Neural cell (in vitro differentiated cells): ENCODE measurements around the gene SPAG8. TPM values are rescaled to one million over a fixed set of nuclear protein-coding genes. Genes with fewer than 3 reads are reported as not detected.

Experiments used
- H2AFZ ChIP-seq: fragments of 200-600, 300-800 bp; sonication (generic), shearing (Covaris generic); 2 replicates; pipeline ENCODE4 v1.6.0; 2014; ENCODE audit warnings: low read depth, mild to moderate bottlenecking, antibody characterized with exemption, low read length, moderate library complexity
- H3F3A ChIP-seq: fragments of 200-600 bp; shearing (Covaris generic); 2 replicates; pipeline ENCODE4 v1.6.1; 2016; ENCODE audit warnings: mild to moderate bottlenecking, moderate library complexity, mixed read lengths, antibody characterized with exemption, low read length; ENCODE audit not compliant: insufficient read depth, poor library complexity, severe bottlenecking
- H3K27ac ChIP-seq: fragments of 200-600, 300-800 bp; sonication (generic), shearing (Covaris generic); 2 replicates; pipeline ENCODE4 v1.5.1; 2014; ENCODE audit warnings: mild to moderate bottlenecking, low read length, moderate library complexity
- H3K27me3 ChIP-seq: fragments of 300-800, 200-600 bp; sonication (generic), shearing (Covaris generic); 2 replicates; pipeline ENCODE4 v1.6.0; 2014; ENCODE audit warnings: mild to moderate bottlenecking, low read depth, low read length, moderate library complexity; ENCODE audit not compliant: insufficient read depth
- H3K36me3 ChIP-seq: fragments of 300-800, 200-600 bp; sonication (generic), shearing (Covaris generic); 2 replicates; pipeline ENCODE4 v1.5.1; 2014; ENCODE audit warnings: mild to moderate bottlenecking, antibody characterized with exemption, low read length, moderate library complexity; ENCODE audit not compliant: insufficient read depth
- H3K4me2 ChIP-seq: fragments of 300-800, 200-600 bp; sonication (generic), shearing (Covaris generic); 2 replicates; pipeline ENCODE4 v1.6.0; 2014; ENCODE audit warnings: mild to moderate bottlenecking, low read length
- H3K4me3 ChIP-seq: fragments of 300-800, 200-600 bp; sonication (generic), shearing (Covaris generic); 2 replicates; pipeline ENCODE4 v1.5.1; 2014; ENCODE audit warnings: mild to moderate bottlenecking, low read length, moderate library complexity
- H3K79me2 ChIP-seq: fragments of 200-600 bp; shearing (Covaris generic); replicated peaks from 2 replicates; pipeline ENCODE4 v1.6.0; 2014; ENCODE audit warnings: mild to moderate bottlenecking, low read length, moderate library complexity; ENCODE audit not compliant: insufficient read depth
- H3K9ac ChIP-seq: fragments of 300-800, 200-600 bp; sonication (generic), shearing (Covaris generic); 2 replicates; pipeline ENCODE4 v1.6.1; 2016; ENCODE audit warnings: mild to moderate bottlenecking, low read length, mixed read lengths
- H3K9me2 ChIP-seq: fragments of 200-600 bp; shearing (Covaris generic); 2 replicates; pipeline ENCODE4 v1.6.1; 2016; ENCODE audit warnings: mild to moderate bottlenecking, low read length, mixed read lengths; ENCODE audit not compliant: insufficient read depth
- H3K9me3 ChIP-seq: fragments of 200-600, 300-800 bp; sonication (generic), shearing (Covaris generic); 2 replicates; pipeline ENCODE4 v1.6.1; 2016; ENCODE audit warnings: mild to moderate bottlenecking, mixed run types, low read length, moderate library complexity, mixed read lengths
- H4K20me1 ChIP-seq: fragments of 200-600 bp; shearing (Covaris generic); 2 replicates; pipeline ENCODE4 v1.6.1; 2016; ENCODE audit warnings: mild to moderate bottlenecking, mixed run types; ENCODE audit not compliant: insufficient read depth
- CTCF ChIP-seq: fragments of 450-650 bp; IDR thresholded peaks from 2 replicates; pipeline ENCODE4 v1.5.1; 2014; ENCODE audit warnings: antibody characterized with exemption, mild to moderate bottlenecking, moderate library complexity; ENCODE audit not compliant: poor library complexity, severe bottlenecking
- EP300 ChIP-seq: fragments of 450-650 bp; conservative IDR thresholded peaks from 2 replicates; pipeline ENCODE4 v1.6.1; 2014; ENCODE audit warnings: antibody characterized with exemption, mild to moderate bottlenecking, moderate library complexity; ENCODE audit not compliant: poor library complexity, severe bottlenecking
- EZH2 ChIP-seq: fragments of 200-600, 300-800 bp; shearing (Covaris generic), sonication (generic); IDR thresholded peaks from 2 replicates; pipeline ENCODE4 v1.6.1; 2014; ENCODE audit warnings: antibody characterized with exemption, low read length, borderline replicate concordance, mild to moderate bottlenecking; ENCODE audit not compliant: insufficient read depth, poor library complexity, severe bottlenecking
- MXI1 ChIP-seq: fragments of 450-650 bp; conservative IDR thresholded peaks from 2 replicates; pipeline ENCODE4 v1.6.1; 2014; ENCODE audit warnings: antibody characterized with exemption, mild to moderate bottlenecking; ENCODE audit not compliant: poor library complexity, severe bottlenecking
- POLR2AphosphoS5 ChIP-seq: IDR thresholded peaks from 2 replicates; pipeline ENCODE4 v1.6.1; 2012
- RAD21 ChIP-seq: fragments of 450-650 bp; conservative IDR thresholded peaks from 2 replicates; pipeline ENCODE4 v1.6.1; 2014; ENCODE audit warnings: antibody characterized with exemption, mild to moderate bottlenecking, moderate library complexity
- REST ChIP-seq: IDR thresholded peaks from 2 replicates; pipeline ENCODE4 v1.6.1; 2012; ENCODE audit warnings: borderline replicate concordance
- SMC3 ChIP-seq: fragments of 450-650 bp; conservative IDR thresholded peaks from 2 replicates; pipeline ENCODE4 v1.6.1; 2014; ENCODE audit warnings: antibody characterized with exemption, mild to moderate bottlenecking, moderate library complexity; ENCODE audit not compliant: poor library complexity
- TAF1 ChIP-seq: IDR thresholded peaks from 2 replicates; pipeline ENCODE4 v1.6.1; 2012; ENCODE audit warnings: low read depth
- polyA plus RNA-seq: library from polyadenylated mRNA; depleted of rRNA; stranded (reverse); fragments of >200 nt; gene quantifications from 2 replicates; pipeline ENCODE4 v1.2.3, GENCODE V29; 2014

Gene SPAG8
- polyA plus RNA-seq, 1 donor from 2014 or later, result 2.9 TPM

- no peak for TF ChIP-seq CTCF
- no peak for TF ChIP-seq SMC3
- no peak for TF ChIP-seq MXI1
- TF ChIP-seq REST, result no peak
- TF ChIP-seq RAD21, result no peak
- TF ChIP-seq POLR2AphosphoS5, result no peak
- TF ChIP-seq EZH2, result no peak
- no peak for TF ChIP-seq TAF1
- no peak for TF ChIP-seq EP300
- H3K9me3 ChIP-seq, result no peaks in the 10 kb centered on the region
- H3K27ac ChIP-seq, result no peak overlapping the region
- no peak overlapping the region for H3K9ac ChIP-seq
- H3K4me2 ChIP-seq, result no peak overlapping the region
- no peaks in the 10 kb centered on the region for H3K9me2 ChIP-seq
- no peaks in the 10 kb centered on the region for H3K36me3 ChIP-seq
- no peaks in the 10 kb centered on the region for H4K20me1 ChIP-seq
- no peak overlapping the region for H3K4me3 ChIP-seq
- H2AFZ ChIP-seq, result no peak overlapping the region
- H3K27me3 ChIP-seq, result no peaks in the 10 kb centered on the region
- peaks cover 3% of the 10 kb centered on the region for H3K79me2 ChIP-seq
- no peaks in the 10 kb centered on the region for H3F3A ChIP-seq
Observed at GRCh38 chr9:35769763-35770162, 42.3 kb downstream of the SPAG8 start.

GRCh38 chr9:35767458-35767857, 44.6 kb downstream of the SPAG8 start:
- Histone ChIP-seq H3K27ac (no peak overlapping the region), H3K27me3 (no peaks in the 10 kb centered on the region)

More at GRCh38 chr9:35767458-35767857, 44.6 kb downstream of the SPAG8 start:
- Histone ChIP-seq H3K36me3 (no peaks in the 10 kb centered on the region), H3K4me2 (no peak overlapping the region), H3K4me3 (no peak overlapping the region), H2AFZ (no peak overlapping the region), H3K9me3 (no peaks in the 10 kb centered on the region), H4K20me1 (no peaks in the 10 kb centered on the region), H3K9ac (no peak overlapping the region), H3F3A (no peaks in the 10 kb centered on the region), H3K79me2 (peaks cover 3% of the 10 kb centered on the region), H3K9me2 (no peaks in the 10 kb centered on the region)
- TF ChIP-seq CTCF (no peak), RAD21 (no peak), MXI1 (no peak), TAF1 (no peak), POLR2AphosphoS5 (no peak), EP300 (no peak), REST (no peak), SMC3 (no peak), EZH2 (no peak)
